ENCODE data around the gene CDKN2C. TPM values are rescaled to one million over a fixed set of nuclear protein-coding genes. Genes with fewer than 3 reads are reported as not detected.

Gene CDKN2C
- total and polyA plus RNA-seq, 9 donors = 17.4 to 65.6 (median 33.7) TPM

DNA sequence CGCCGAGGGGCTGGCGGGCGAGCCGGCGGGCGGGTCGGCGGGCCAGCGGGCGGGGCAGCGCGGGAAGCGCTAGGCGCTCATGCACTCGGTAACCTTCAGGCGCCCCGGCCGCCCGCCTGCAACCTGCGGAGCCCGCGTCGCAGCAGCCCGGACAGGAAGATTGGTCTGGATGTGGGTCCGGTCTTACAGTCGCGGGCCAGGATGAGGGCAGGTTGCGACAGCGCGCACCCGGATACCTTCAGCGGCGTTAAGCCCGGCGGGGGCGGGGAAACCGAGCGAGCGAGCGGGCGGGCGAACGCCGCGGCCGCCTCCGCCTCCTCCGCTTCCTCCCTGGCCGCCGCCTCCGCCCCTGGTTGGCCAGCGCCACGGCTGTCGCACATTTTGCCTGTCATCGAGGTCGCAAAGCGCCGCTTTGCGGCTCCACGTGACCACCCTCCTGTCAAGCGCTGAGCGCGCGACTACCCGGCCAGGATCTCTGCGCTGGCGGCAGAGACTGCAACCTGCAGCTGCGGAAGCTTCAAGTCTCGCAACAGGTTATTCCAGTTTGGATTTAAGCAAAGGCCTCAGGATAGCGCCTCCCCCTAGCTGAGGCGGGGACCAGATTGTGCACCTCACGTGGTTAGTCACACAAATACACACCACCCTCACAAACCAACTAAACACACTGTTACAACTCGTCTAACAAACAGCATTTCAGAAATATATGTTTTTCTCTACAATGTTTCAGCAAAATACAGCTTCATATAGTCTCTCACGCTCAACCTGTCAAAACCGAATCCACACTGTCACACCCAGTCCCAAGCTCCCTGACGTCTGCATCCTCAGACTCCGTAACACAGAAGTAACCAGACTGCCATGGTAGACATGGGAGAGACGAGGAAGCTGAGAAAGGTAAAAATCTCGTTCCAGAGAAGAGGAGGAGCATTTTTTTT is 9.9 kb upstream of the CDKN2C start, which contains the start of gene FAF1:
Gene FAF1 (minus strand): TSS at position 355 of the 932 bp plus-strand sequence. CDS start 456 bp downstream, outside the sequence.
- no peaks in the 10 kb centered on the region for H3K9me3 ChIP-seq
- 0 to 1% (median 1%) methylated on average over 31 to 80 of the region's 80 CpGs for WGBS, 3 donors
- DNase-seq = peak; percentile 94 to 97 (median 95)
- H3K27me3 ChIP-seq = no peaks in the 10 kb centered on the region
- H3K36me3 ChIP-seq = no peaks in the 10 kb centered on the region
- H3K4me1 ChIP-seq (ENCODE audit: insufficient read depth) = no peaks in the 10 kb centered on the region
- intact Hi-C loops (cut with DNase I) = no loop called here
- peak within 1 kb of the TSS; percentile 70 for H3K4me3 ChIP-seq
- TF ChIP-seq POLR2A (IDR thresholded peaks at IDR 0.05) = peak; percentile 69
- TF ChIP-seq EP300 (IDR thresholded peaks at IDR 0.05) = no peak
- TF ChIP-seq, protein P1, sequence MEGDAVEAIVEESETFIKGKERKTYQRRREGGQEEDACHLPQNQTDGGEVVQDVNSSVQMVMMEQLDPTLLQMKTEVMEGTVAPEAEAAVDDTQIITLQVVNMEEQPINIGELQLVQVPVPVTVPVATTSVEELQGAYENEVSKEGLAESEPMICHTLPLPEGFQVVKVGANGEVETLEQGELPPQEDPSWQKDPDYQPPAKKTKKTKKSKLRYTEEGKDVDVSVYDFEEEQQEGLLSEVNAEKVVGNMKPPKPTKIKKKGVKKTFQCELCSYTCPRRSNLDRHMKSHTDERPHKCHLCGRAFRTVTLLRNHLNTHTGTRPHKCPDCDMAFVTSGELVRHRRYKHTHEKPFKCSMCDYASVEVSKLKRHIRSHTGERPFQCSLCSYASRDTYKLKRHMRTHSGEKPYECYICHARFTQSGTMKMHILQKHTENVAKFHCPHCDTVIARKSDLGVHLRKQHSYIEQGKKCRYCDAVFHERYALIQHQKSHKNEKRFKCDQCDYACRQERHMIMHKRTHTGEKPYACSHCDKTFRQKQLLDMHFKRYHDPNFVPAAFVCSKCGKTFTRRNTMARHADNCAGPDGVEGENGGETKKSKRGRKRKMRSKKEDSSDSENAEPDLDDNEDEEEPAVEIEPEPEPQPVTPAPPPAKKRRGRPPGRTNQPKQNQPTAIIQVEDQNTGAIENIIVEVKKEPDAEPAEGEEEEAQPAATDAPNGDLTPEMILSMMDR (IDR thresholded peaks at IDR 0.05) = peak; percentile 20 to 61 (median 35)
- peak within 1 kb of the TSS in 1 of 2 donors; percentile 71 for H3K27ac ChIP-seq

DNA sequence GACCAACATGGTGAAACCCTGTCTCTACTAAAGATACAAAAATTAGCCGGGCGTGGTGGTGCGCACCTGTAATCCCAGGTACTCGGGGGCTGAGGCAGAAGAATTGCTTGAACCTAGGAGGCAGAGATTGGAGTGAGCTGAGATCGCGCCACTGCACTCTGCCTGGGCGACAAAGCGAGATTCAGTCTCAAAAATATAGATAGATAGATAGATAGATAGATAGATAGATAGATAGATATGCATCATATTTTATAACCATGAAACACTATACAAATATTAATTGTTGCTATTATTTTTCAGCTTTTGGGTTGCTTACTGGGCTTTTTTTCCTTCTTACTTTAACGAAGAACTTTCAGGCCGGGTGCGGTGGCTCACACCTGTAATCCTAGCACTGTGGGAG is 5.2 kb upstream of the CDKN2C start:
- H3K27ac ChIP-seq = no peak overlapping the region

DNA sequence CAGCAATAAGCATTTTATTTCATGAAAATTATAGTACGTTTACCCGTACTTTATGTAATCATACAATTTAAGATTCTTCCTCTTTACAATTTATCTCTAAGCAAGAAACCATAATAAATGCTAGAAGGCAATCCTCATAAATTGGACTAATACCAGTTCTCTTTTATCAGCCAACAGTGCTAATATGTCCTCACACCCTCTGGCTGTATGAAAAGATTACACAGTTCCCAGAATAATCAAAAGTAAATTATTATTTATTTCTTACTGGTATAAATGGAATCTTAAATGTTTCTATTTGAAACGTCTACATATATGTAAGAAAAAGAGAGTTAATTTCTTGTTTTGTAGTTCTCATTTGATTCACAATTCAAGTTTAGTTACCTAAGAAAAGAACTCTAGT is 3.1 kb upstream of the CDKN2C start:
- no peak overlapping the region for H3K4me3 ChIP-seq

More for the DNA sequence above, 5.2 kb upstream of the CDKN2C start:
- Histone ChIP-seq H3K36me3 (no peaks in the 10 kb centered on the region), H3K4me1 (ENCODE audit: insufficient read depth) (no peaks in the 10 kb centered on the region), H3K27me3 (no peaks in the 10 kb centered on the region), H3K4me3 (no peak overlapping the region), H3K9me3 (no peaks in the 10 kb centered on the region)
- intact Hi-C loops (cut with DNase I) = no loop called here
- TF ChIP-seq EP300 (IDR thresholded peaks at IDR 0.05) (no peak), POLR2A (IDR thresholded peaks at IDR 0.05) (no peak)
- TF ChIP-seq, protein P1 (IDR thresholded peaks at IDR 0.05) = no peak
- no peak for DNase-seq
- WGBS, 3 donors = 92 to 94% (median 93%) methylated on average over 11 of the region's 11 CpGs

DNA sequence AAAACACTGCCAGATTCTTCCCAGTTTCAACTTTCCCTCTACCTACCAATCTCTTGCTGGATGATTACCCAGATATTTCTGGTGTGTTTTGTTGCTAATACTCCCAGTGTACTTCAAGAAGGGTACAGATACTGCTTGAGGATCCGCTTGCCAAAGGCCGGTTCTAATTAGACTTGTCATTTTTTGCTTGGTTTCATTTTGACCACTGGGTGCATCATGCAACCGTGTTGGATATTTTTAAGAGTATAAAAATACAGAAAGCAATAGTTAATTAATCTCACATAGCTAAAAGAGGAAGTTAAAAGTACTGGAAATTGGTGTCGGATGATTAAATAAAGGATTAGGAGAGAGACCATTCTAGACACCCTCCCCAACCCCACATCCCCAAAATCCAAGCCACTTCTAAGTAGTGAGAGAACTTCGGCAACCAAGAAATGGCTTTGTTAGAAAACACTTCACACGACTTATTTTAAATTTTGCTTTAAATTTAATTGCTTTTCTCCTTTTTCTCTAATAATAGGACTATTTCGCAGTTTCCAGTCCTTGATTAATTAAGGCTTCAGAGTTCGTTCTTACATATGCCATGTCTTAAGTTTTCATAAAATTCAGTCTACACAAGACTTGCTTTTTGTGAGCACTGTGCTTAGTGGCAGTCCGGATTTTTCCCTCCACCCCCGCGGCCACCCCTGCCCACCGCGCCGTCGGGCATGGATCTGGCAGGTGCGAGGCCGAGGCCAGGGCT is 2.5 kb upstream of the CDKN2C start:
- H3K27me3 ChIP-seq = no peaks in the 10 kb centered on the region
- TF ChIP-seq POLR2A (IDR thresholded peaks at IDR 0.05) = no peak
- TF ChIP-seq, protein P1 (IDR thresholded peaks at IDR 0.05) = peak in 1 of 3 donors; percentile 13
- intact Hi-C loops (cut with DNase I) = no loop called here
- H3K4me3 ChIP-seq = peak overlapping the region; percentile 77
- H3K9me3 ChIP-seq = no peaks in the 10 kb centered on the region
- peak in 1 of 5 donors; percentile 32 for DNase-seq
- WGBS, 3 donors = 7 to 9% (median 9%) methylated on average over 17 of the region's 17 CpGs
- no peaks in the 10 kb centered on the region for H3K36me3 ChIP-seq
- no peaks in the 10 kb centered on the region for H3K4me1 ChIP-seq (ENCODE audit: insufficient read depth)
- peak overlapping the region; percentile 98 to 99 for H3K27ac ChIP-seq

More for the DNA sequence above, 3.1 kb upstream of the CDKN2C start:
- 34 to 56% (median 42%) methylated on average over 3 of the region's 3 CpGs for WGBS, 3 donors
- no peaks in the 10 kb centered on the region for H3K4me1 ChIP-seq (ENCODE audit: insufficient read depth)
- H3K27me3 ChIP-seq = no peaks in the 10 kb centered on the region
- TF ChIP-seq, protein P1 (IDR thresholded peaks at IDR 0.05) = no peak
- no peak for TF ChIP-seq EP300 (IDR thresholded peaks at IDR 0.05)
- no peak for TF ChIP-seq POLR2A (IDR thresholded peaks at IDR 0.05)
- intact Hi-C loops (cut with DNase I) = no loop called here
- H3K9me3 ChIP-seq = no peaks in the 10 kb centered on the region
- peak overlapping the region in 1 of 2 donors; percentile 98 for H3K27ac ChIP-seq
- no peak for DNase-seq
- no peaks in the 10 kb centered on the region for H3K36me3 ChIP-seq
